Measurements from ENCODE around the gene DIP2C. TPM values are rescaled to one million over a fixed set of nuclear protein-coding genes. Genes with fewer than 3 reads are reported as not detected.
A peak's percentile ranks its signal among the peaks of the same experiment; 100 is the strongest.

Gene DIP2C
- total RNA-seq, 1 donor from 2014 or later: 18.4 TPM

GRCh38 chr10:621981-622740, 67.3 kb downstream of the DIP2C start:
- H3K4me1 ChIP-seq: peaks cover 76% of the 10 kb centered on the region
- H3K27ac ChIP-seq: peak overlapping the region; percentile 72

DNA sequence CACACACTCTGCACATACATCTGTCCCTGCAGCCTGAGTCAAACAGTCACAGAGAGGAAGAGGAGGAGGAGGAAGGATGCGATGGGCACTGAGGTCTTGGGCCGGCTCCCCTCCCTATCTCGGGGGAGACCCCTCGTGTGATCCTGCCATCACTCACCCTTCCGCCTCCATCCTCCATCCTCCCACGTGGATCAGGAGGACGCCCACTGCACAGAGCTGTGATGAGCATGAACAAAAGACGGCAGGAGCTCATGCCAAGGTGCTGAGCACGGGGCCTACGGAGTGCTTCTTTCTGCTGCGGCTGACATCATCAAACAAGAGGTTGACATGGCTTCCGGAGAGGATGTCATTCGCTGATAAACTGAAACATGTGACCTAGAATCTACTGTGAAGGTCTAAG, 68.0 kb downstream of the DIP2C start:
- Histone ChIP-seq H3K9me3 (no peaks in the 10 kb centered on the region), H3K27me3 (no peaks in the 10 kb centered on the region), H3K4me1 (peaks cover 81% of the 10 kb centered on the region), H3K27ac (peak overlapping the region; percentile 72), H3K36me3 (no peaks in the 10 kb centered on the region), H3K4me3 (no peak overlapping the region)
- no peak for DNase-seq (ENCODE audit: extremely low spot score in 2 of 2)
- TF ChIP-seq POLR2A (IDR thresholded peaks at IDR 0.05) (no peak), POLR2AphosphoS5 (IDR thresholded peaks at IDR 0.05; ENCODE audit: insufficient read depth in 1 of 2, low read depth in 1 of 2) (no peak)
- TF ChIP-seq, protein P1, sequence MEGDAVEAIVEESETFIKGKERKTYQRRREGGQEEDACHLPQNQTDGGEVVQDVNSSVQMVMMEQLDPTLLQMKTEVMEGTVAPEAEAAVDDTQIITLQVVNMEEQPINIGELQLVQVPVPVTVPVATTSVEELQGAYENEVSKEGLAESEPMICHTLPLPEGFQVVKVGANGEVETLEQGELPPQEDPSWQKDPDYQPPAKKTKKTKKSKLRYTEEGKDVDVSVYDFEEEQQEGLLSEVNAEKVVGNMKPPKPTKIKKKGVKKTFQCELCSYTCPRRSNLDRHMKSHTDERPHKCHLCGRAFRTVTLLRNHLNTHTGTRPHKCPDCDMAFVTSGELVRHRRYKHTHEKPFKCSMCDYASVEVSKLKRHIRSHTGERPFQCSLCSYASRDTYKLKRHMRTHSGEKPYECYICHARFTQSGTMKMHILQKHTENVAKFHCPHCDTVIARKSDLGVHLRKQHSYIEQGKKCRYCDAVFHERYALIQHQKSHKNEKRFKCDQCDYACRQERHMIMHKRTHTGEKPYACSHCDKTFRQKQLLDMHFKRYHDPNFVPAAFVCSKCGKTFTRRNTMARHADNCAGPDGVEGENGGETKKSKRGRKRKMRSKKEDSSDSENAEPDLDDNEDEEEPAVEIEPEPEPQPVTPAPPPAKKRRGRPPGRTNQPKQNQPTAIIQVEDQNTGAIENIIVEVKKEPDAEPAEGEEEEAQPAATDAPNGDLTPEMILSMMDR (IDR thresholded peaks at IDR 0.05): no peak
- intact Hi-C loops (cut with DNase I): no loop called here

More at GRCh38 chr10:621981-622740, 67.3 kb downstream of the DIP2C start:
- Histone ChIP-seq H3K9me3 (no peaks in the 10 kb centered on the region), H3K36me3 (no peaks in the 10 kb centered on the region), H3K27me3 (no peaks in the 10 kb centered on the region), H3K4me3 (no peak overlapping the region)
- intact Hi-C loops (cut with DNase I): no loop called here
- DNase-seq (ENCODE audit: extremely low spot score in 2 of 2): no peak
- TF ChIP-seq POLR2AphosphoS5 (IDR thresholded peaks at IDR 0.05; ENCODE audit: insufficient read depth in 1 of 2, low read depth in 1 of 2): no peak
- no peak for TF ChIP-seq POLR2A (IDR thresholded peaks at IDR 0.05)
- TF ChIP-seq, protein P1 (IDR thresholded peaks at IDR 0.05): no peak

DNA sequence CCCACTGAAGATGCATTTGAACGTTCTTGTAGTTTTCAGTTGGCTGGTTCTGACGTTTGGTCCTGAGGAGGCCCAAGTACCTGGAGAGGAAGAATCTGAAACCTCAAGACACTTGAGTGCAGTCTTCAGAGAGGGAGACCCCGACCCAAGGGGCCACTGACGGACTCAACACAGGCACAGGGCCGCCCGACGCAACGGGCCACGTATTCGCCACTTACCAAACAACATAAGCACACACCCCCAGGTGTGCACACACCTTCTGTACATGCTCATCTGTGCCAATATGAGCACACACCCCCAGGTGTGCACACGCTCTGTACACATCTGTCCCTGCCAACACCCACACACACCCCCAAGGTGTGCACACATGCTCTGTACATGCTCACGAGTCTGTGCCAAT, 68.5 kb downstream of the DIP2C start:
- Histone ChIP-seq H3K27ac (peak overlapping the region; percentile 70), H3K27me3 (no peaks in the 10 kb centered on the region), H3K4me3 (no peak overlapping the region), H3K9me3 (no peaks in the 10 kb centered on the region), H3K4me1 (peaks cover 77% of the 10 kb centered on the region), H3K36me3 (no peaks in the 10 kb centered on the region)
- no peak for DNase-seq (ENCODE audit: extremely low spot score in 2 of 2)
- intact Hi-C loops (cut with DNase I): no loop called here
- TF ChIP-seq POLR2AphosphoS5 (IDR thresholded peaks at IDR 0.05; ENCODE audit: insufficient read depth in 1 of 2, low read depth in 1 of 2) (no peak), POLR2A (IDR thresholded peaks at IDR 0.05) (no peak)
- TF ChIP-seq, protein P1 (IDR thresholded peaks at IDR 0.05): no peak

DNA sequence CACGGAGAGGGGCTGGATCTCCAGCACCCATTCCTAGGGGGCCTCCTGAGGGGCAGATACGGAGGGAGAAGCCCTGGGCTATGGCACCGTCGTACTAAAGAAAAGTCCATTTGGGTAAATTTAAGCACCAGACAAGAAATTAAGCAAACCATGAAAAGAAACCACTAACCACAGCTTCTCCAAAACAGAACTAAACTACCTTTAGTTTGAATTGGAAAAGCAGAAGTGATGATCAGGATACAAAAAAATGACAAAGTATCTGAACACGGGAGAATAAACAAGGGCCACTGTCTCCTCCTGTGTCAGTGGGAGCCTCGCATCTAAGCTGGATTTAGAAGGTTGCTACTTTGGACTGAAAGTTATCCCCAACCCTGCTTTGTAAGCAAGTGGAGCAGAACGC, 69.1 kb downstream of the DIP2C start:
- peak overlapping the region; percentile 70 for H3K27ac ChIP-seq
- H3K4me1 ChIP-seq: peaks cover 76% of the 10 kb centered on the region
- intact Hi-C loops (cut with DNase I): no loop called here

More for the DNA sequence above, 69.1 kb downstream of the DIP2C start:
- Histone ChIP-seq H3K9me3 (no peaks in the 10 kb centered on the region), H3K27me3 (no peaks in the 10 kb centered on the region), H3K4me3 (no peak overlapping the region), H3K36me3 (no peaks in the 10 kb centered on the region)
- TF ChIP-seq POLR2A (IDR thresholded peaks at IDR 0.05): no peak
- TF ChIP-seq, protein P1 (IDR thresholded peaks at IDR 0.05): no peak
- no peak for TF ChIP-seq POLR2AphosphoS5 (IDR thresholded peaks at IDR 0.05; ENCODE audit: insufficient read depth in 1 of 2, low read depth in 1 of 2)
- DNase-seq (ENCODE audit: extremely low spot score in 2 of 2): no peak
